Renal cortical epithelial cell (primary cell): ENCODE data around the gene COMMD9. TPM values are rescaled to one million over a fixed set of nuclear protein-coding genes. Genes with fewer than 3 reads are reported as not detected.

Experiments
- DNase-seq: peaks from one replicate; pipeline ENCODE4 v3.0.0-alpha.2; 2011; ENCODE audit warnings: low read depth
- total RNA-seq: library from RNA; depleted of rRNA; stranded (reverse); fragments of >200 nt; gene quantifications from 2 replicates; pipeline ENCODE4 v1.2.3, GENCODE V29; 2014

COMMD9 gene
- total RNA-seq, 1 donor from 2014 or later = 57.9 TPM

- DNase-seq = peak; percentile 75
These were observed 31.9 kb downstream of the COMMD9 start for GRCh38 chr11:36257351-36257750.

GRCh38 chr11:36254713-36255112, 34.5 kb downstream of the COMMD9 start:
- no peak for DNase-seq

- DNase-seq = no peak
These were observed 36.0 kb downstream of the COMMD9 start for GRCh38 chr11:36253238-36253637.

- DNase-seq = no peak
These were observed 37.4 kb downstream of the COMMD9 start for GRCh38 chr11:36251823-36252222.

- peak; percentile 99 for DNase-seq
These were observed 40.0 kb downstream of the COMMD9 start for GRCh38 chr11:36249246-36249645.

GRCh38 chr11:36248436-36248835, 40.8 kb downstream of the COMMD9 start:
- DNase-seq = no peak

GRCh38 chr11:36247493-36247892, 41.7 kb downstream of the COMMD9 start:
- no peak for DNase-seq

- no peak for DNase-seq
These were observed 45.6 kb downstream of the COMMD9 start for GRCh38 chr11:36243641-36244040.

GRCh38 chr11:36241497-36241896, 47.7 kb downstream of the COMMD9 start:
- no peak for DNase-seq

- DNase-seq = no peak
These were observed 48.4 kb downstream of the COMMD9 start for GRCh38 chr11:36240801-36241200.

- no peak for DNase-seq
These were observed 49.1 kb downstream of the COMMD9 start for GRCh38 chr11:36240173-36240572.

GRCh38 chr11:36239636-36240035, 49.6 kb downstream of the COMMD9 start:
- DNase-seq = no peak

- no peak for DNase-seq
These were observed 50.3 kb downstream of the COMMD9 start for GRCh38 chr11:36238881-36239280.

GRCh38 chr11:36238036-36238631, 51.1 kb downstream of the COMMD9 start:
- no peak for DNase-seq

- DNase-seq = peak; percentile 54
These were observed 51.8 kb downstream of the COMMD9 start for GRCh38 chr11:36237391-36237790.

- DNase-seq = peak; percentile 69
These were observed 53.5 kb downstream of the COMMD9 start for GRCh38 chr11:36235750-36236149.

GRCh38 chr11:36234825-36235224, 54.4 kb downstream of the COMMD9 start:
- no peak for DNase-seq

GRCh38 chr11:36233204-36233603, 56.0 kb downstream of the COMMD9 start:
- DNase-seq = peak; percentile 48

- peak; percentile 51 for DNase-seq
These were observed 58.2 kb downstream of the COMMD9 start for GRCh38 chr11:36230779-36231699.

GRCh38 chr11:36229091-36229705, 60.0 kb downstream of the COMMD9 start:
- DNase-seq = no peak

- DNase-seq = no peak
These were observed 60.5 kb downstream of the COMMD9 start for GRCh38 chr11:36228689-36229088.

GRCh38 chr11:36227044-36227443, 62.2 kb downstream of the COMMD9 start:
- DNase-seq = no peak
